Omental fat pad (tissue), 4 donors: ENCODE data around the gene AGMO. TPM values are rescaled to one million over a fixed set of nuclear protein-coding genes. Genes with fewer than 3 reads are reported as not detected.

Experiments used
- ATAC-seq: fragments of 150-250 bp; one replicate; pipeline ENCODE4 v1.9.1; 2016; ENCODE audit warnings: mild to moderate bottlenecking, moderate library complexity; ENCODE audit not compliant: low FRiP score
- DNase-seq: peaks from one replicate; pipeline ENCODE4 v3.0.0-alpha.2; 2019; ENCODE audit warnings: low spot score
- total RNA-seq, 4 donors: library from RNA; depleted of rRNA; stranded (reverse); fragments of >200 nt; gene quantifications; one replicate each; pipeline ENCODE4 v1.1.0, GENCODE V29; 2016
- TF ChIP-seq, protein P1 (sequence below), 3 donors: fragments of 450-650 bp; IDR thresholded peaks; one replicate each; pipeline ENCODE4 v1.5.1; 2016 to 2017; ENCODE audit warnings: antibody characterized with exemption in 3 of 3, mild to moderate bottlenecking in 3 of 3, moderate library complexity in 2 of 3

AGMO gene
- total RNA-seq, 4 donors from 2014 or later = 2.2 to 21.1 (median 3.9) TPM

DNA sequence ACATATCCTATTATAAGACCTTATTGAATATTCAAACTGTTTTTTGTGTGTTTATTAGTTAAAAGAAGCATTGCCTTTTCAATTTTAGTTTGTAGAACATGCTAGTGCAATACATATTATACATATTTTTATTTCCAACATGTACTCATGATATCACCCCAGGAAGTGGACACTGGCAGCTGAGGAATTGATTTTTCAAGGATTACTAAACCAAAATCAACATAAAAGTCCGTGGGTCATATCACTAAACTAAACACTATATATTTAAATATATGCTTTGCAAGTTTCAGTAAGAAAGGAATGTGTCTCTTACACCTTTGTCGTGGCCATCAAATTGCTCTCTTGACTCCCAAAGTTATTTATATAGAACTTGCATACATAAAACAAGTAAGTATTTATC, 185.2 kb downstream of the AGMO start:
- no peak for DNase-seq

GRCh38 chr7:15370441-15370840, 191.4 kb downstream of the AGMO start:
- no peak for DNase-seq
- TF ChIP-seq, protein P1, sequence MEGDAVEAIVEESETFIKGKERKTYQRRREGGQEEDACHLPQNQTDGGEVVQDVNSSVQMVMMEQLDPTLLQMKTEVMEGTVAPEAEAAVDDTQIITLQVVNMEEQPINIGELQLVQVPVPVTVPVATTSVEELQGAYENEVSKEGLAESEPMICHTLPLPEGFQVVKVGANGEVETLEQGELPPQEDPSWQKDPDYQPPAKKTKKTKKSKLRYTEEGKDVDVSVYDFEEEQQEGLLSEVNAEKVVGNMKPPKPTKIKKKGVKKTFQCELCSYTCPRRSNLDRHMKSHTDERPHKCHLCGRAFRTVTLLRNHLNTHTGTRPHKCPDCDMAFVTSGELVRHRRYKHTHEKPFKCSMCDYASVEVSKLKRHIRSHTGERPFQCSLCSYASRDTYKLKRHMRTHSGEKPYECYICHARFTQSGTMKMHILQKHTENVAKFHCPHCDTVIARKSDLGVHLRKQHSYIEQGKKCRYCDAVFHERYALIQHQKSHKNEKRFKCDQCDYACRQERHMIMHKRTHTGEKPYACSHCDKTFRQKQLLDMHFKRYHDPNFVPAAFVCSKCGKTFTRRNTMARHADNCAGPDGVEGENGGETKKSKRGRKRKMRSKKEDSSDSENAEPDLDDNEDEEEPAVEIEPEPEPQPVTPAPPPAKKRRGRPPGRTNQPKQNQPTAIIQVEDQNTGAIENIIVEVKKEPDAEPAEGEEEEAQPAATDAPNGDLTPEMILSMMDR (IDR thresholded peaks at IDR 0.05) = no peak
- ATAC-seq = no peak

More for the DNA sequence above, 185.2 kb downstream of the AGMO start:
- no peak for ATAC-seq
- TF ChIP-seq, protein P1 (IDR thresholded peaks at IDR 0.05) = no peak

DNA sequence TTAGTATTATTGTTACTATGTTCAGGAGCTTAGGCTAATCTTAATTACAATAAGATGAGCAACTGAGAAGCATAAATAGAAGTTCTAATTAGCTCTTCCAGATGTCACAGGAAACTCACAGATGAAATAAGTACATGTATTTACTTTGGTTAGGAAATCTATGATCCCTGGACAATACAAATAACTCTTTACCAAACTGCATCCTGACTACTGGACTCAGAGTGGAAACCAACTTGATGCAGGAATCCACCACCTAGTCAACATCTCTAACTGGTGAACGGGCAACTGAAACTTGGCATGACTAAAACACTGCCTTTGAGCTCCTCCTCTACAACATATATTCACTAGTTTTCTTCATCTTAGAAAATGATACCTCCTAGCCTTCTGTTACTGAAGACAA, 193.2 kb downstream of the AGMO start:
- DNase-seq (no peak), ATAC-seq (no peak)
- TF ChIP-seq, protein P1 (IDR thresholded peaks at IDR 0.05) = no peak

DNA sequence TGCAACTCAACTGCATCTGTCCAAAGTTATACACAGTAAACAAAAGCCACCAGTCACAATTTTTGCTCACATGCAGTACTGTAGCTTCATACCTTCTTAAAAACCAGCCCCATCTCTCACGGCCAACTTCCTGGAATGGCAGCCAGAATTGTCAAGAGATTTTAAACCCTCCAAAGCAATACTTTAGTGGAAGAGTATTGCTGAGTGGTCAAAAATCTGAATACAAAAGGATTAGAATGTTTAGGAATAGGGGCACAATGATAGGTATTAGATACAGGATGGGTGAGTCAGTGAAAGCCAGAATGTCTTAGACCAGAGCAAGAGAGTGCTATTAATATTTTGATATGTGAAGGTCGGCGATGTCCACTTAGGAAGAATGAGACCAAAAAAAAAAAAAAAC, 193.9 kb downstream of the AGMO start:
- DNase-seq = no peak
- no peak for ATAC-seq
- TF ChIP-seq, protein P1 (IDR thresholded peaks at IDR 0.05) = no peak

DNA sequence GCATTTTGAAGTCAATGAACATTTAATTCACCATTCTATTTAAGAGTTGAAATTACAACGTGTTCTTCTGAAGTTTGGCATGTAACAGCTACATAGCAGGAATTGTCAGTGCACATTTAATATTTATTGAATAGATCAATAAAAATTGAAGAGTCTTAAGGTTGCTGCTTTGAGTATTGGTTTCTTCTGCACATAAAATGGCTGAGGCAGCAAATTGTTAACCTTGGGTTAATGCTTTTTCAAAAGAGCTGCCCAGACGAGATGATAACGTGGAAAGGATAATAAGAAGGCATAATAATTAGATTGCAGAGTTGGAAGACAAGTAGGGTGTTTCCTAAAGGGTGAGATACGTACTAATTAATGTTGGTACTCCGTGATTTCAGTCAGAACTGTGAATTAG, 203.7 kb downstream of the AGMO start:
- TF ChIP-seq, protein P1 (IDR thresholded peaks at IDR 0.05) = no peak
- DNase-seq (no peak), ATAC-seq (no peak)

- no peak for ATAC-seq
- TF ChIP-seq, protein P1 (IDR thresholded peaks at IDR 0.05) = no peak
- DNase-seq = no peak
These were observed 209.2 kb downstream of the AGMO start for GRCh38 chr7:15352421-15353206.

DNA sequence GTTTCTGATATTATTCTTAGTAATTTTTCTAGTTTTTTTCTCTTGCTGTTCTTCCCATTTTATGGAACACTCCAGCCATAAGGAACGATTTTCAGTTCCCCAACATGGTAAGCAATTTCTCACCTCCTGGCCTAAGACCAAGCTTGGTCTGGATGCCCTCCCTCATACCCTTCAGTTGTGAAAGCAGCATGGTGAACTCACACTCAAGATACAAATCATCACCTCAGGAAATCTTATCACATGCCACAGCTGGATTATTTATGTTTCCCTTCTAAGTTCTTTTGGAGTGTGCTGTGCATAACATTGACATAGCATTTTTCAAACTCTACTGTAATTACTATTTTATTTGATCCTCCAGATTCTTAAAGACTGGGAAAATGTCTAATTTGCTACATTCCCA, 216.6 kb downstream of the AGMO start:
- no peak for ATAC-seq
- TF ChIP-seq, protein P1 (IDR thresholded peaks at IDR 0.05) = no peak
- no peak for DNase-seq
